ENCODE measurements around the gene ARMC10. TPM values are rescaled to one million over a fixed set of nuclear protein-coding genes. Genes with fewer than 3 reads are reported as not detected.

ARMC10 gene
- total and polyA plus RNA-seq, 12 donors = 9.9 to 31.2 (median 22.7) TPM

DNA sequence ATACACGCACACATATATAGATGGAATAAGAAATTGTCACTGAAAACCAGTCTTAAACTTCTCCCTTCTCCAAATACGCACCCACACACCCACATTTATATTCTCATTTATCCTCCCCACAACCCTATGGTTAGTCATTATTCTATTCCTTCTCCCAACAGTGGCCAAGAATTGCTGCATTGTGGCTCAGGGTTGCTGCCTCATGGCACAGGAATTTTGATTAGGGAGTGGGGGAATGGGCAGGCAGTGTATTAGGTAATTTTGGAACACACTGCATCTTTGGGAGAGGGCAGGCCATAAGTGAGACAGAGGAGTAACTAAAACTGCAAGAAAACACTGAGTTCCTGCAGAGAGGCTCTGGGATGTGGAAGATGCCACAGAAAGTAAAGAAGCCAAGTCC lies 38.2 kb downstream of the ARMC10 start:
- no peaks in the 10 kb centered on the region for H3K27me3 ChIP-seq
- peaks cover 0 to 17% (median 0%) of the 10 kb centered on the region in 11 donors for H3K9me3 ChIP-seq
- WGBS, 2 donors = 93 to 97% methylated on average over 2 of the region's 2 CpGs
- no peak for TF ChIP-seq CTCF (IDR thresholded peaks at IDR 0.05)
- no peak overlapping the region for H3K4me3 ChIP-seq
- H3K4me1 ChIP-seq = no peaks in the 10 kb centered on the region
- DNase-seq = no peak
- H3K27ac ChIP-seq = no peak overlapping the region
- intact Hi-C loops (cut with DNase I) = no loop called here
- H3K36me3 ChIP-seq = peaks cover 0 to 36% (median 0%) of the 10 kb centered on the region in 9 donors
- no peak for ATAC-seq

- DNase-seq = no peak
- ATAC-seq = no peak
- H3K4me3 ChIP-seq = no peak overlapping the region
- no peaks in the 10 kb centered on the region for H3K4me1 ChIP-seq
- H3K27ac ChIP-seq = no peak overlapping the region
- H3K9me3 ChIP-seq = peaks cover 0 to 17% (median 0%) of the 10 kb centered on the region in 11 donors
- intact Hi-C loops (cut with DNase I) = no loop called here
- TF ChIP-seq CTCF (IDR thresholded peaks at IDR 0.05) = no peak
- WGBS, 2 donors = 95 to 96% methylated on average over 1 of the region's 1 CpG
- H3K27me3 ChIP-seq = no peaks in the 10 kb centered on the region
- H3K36me3 ChIP-seq = peaks cover 0 to 51% (median 4%) of the 10 kb centered on the region in 9 donors
Observed at GRCh38 chr7:103114576-103115008, 39.7 kb downstream of the ARMC10 start.

DNA sequence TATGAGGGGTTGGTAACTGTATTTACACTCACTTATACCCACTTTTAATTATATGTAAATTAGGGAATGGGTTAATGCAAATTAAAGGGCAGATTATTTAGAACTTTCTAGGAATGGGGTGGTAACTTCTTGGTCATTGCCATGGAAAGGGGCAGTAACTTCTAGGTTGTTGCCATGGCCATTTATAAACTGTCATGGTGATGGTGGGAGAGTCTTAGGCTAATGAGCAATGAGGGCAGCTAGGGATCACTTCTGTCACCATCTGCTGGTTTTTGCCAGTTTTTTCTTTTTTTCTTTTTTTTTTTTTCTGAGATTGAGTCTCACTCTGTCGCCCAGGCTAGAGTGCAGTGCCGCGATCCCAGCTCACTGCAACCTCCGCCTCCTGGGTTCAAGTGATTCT lies 40.8 kb downstream of the ARMC10 start:
- 99% methylated on average over 4 of the region's 4 CpGs for WGBS, 2 donors
- H3K36me3 ChIP-seq = peaks cover 0 to 51% (median 11%) of the 10 kb centered on the region in 9 donors
- no peak overlapping the region for H3K27ac ChIP-seq
- no peak for TF ChIP-seq CTCF (IDR thresholded peaks at IDR 0.05)
- H3K27me3 ChIP-seq = no peaks in the 10 kb centered on the region
- intact Hi-C loops (cut with DNase I) = no loop called here
- peaks cover 0 to 13% (median 0%) of the 10 kb centered on the region in 11 donors for H3K9me3 ChIP-seq
- no peak for ATAC-seq
- no peak overlapping the region for H3K4me3 ChIP-seq
- DNase-seq = no peak
- H3K4me1 ChIP-seq = no peaks in the 10 kb centered on the region

DNA sequence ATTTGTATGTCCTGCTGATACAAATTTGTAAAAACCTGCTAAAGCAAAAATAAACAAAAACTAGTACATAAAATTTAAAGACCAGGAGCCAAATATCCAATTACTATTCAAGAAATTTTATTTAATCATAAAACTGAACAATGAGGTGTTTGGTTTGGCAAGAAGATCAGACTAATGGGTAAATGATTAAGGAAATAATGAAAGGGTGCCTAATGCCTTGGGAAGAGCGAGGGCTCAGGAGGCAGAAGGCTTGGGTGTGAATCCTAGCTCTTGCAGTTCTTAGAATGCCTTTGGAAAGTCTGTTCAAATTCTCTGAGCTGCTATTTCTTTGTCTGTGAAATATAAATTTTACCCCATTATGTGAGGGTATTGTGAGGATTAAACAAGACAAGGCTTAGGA lies 41.6 kb downstream of the ARMC10 start:
- H3K9me3 ChIP-seq = peaks cover 0 to 6% (median 0%) of the 10 kb centered on the region in 11 donors
- 98 to 100% methylated on average over 1 of the region's 1 CpG for WGBS, 2 donors
- no peaks in the 10 kb centered on the region for H3K27me3 ChIP-seq
- DNase-seq (no peak), ATAC-seq (no peak)
- H3K4me1 ChIP-seq = no peaks in the 10 kb centered on the region
- no peak overlapping the region for H3K27ac ChIP-seq
- intact Hi-C loops (cut with DNase I) = no loop called here
- H3K4me3 ChIP-seq = no peak overlapping the region
- TF ChIP-seq CTCF (IDR thresholded peaks at IDR 0.05) = no peak
- H3K36me3 ChIP-seq = peaks cover 0 to 58% (median 11%) of the 10 kb centered on the region in 9 donors

Measured in heart right ventricle (tissue), 16 donors.